Suppressor macrophage (primary cell): ENCODE measurements around the gene NR1D1.
A peak's percentile ranks its signal among the peaks of the same experiment; 100 is the strongest.

ENCODE experiments used
- DNase-seq, 4 experiments: peaks; one replicate each; pipeline ENCODE4 v3.0.0-alpha.2; 2020 to 2022

NR1D1 gene

GRCh38 chr17:40097087-40097486 lies 3.3 kb downstream of the NR1D1 start:
- no peak for DNase-seq

GRCh38 chr17:40095944-40096791 lies 4.2 kb downstream of the NR1D1 start:
- peak; percentile 88 to 96 (median 94) for DNase-seq

- DNase-seq: no peak
Measured at GRCh38 chr17:40095351-40095943, 4.9 kb downstream of the NR1D1 start.

GRCh38 chr17:40094874-40095273 lies 5.5 kb downstream of the NR1D1 start:
- DNase-seq: no peak

GRCh38 chr17:40093580-40094201 lies 6.7 kb downstream of the NR1D1 start:
- no peak for DNase-seq

GRCh38 chr17:40093005-40093579 lies 7.3 kb downstream of the NR1D1 start:
- DNase-seq: no peak

GRCh38 chr17:40092581-40092980 lies 7.8 kb downstream of the NR1D1 start:
- no peak for DNase-seq

GRCh38 chr17:40091691-40092397 lies 8.5 kb downstream of the NR1D1 start:
- no peak for DNase-seq

- DNase-seq: no peak
Measured at GRCh38 chr17:40090237-40091119, 9.9 kb downstream of the NR1D1 start.

- no peak for DNase-seq
Measured at GRCh38 chr17:40089077-40089895, 11.1 kb downstream of the NR1D1 start.

- DNase-seq: no peak
Measured at GRCh38 chr17:40087903-40088718, 12.3 kb downstream of the NR1D1 start.

- DNase-seq: no peak
Measured at GRCh38 chr17:40087049-40087794, 13.2 kb downstream of the NR1D1 start.

GRCh38 chr17:40086150-40087044 lies 14.0 kb downstream of the NR1D1 start:
- peak; percentile 58 to 78 (median 68) for DNase-seq

- DNase-seq: no peak
Measured at GRCh38 chr17:40084477-40084876, 15.9 kb downstream of the NR1D1 start.

- no peak for DNase-seq
Measured at GRCh38 chr17:40079545-40079944, 20.8 kb downstream of the NR1D1 start.

GRCh38 chr17:40076591-40076990 lies 23.8 kb downstream of the NR1D1 start:
- no peak for DNase-seq

GRCh38 chr17:40075942-40076498 lies 24.4 kb downstream of the NR1D1 start:
- no peak for DNase-seq
